ENCODE measurements around the gene PSMD5.
"Not testable (repeated sequence)": the region's sequence is repeated elsewhere in the genome, so short reads cannot be mapped to it uniquely, and the experiment has no call there.

The PSMD5 gene

DNA sequence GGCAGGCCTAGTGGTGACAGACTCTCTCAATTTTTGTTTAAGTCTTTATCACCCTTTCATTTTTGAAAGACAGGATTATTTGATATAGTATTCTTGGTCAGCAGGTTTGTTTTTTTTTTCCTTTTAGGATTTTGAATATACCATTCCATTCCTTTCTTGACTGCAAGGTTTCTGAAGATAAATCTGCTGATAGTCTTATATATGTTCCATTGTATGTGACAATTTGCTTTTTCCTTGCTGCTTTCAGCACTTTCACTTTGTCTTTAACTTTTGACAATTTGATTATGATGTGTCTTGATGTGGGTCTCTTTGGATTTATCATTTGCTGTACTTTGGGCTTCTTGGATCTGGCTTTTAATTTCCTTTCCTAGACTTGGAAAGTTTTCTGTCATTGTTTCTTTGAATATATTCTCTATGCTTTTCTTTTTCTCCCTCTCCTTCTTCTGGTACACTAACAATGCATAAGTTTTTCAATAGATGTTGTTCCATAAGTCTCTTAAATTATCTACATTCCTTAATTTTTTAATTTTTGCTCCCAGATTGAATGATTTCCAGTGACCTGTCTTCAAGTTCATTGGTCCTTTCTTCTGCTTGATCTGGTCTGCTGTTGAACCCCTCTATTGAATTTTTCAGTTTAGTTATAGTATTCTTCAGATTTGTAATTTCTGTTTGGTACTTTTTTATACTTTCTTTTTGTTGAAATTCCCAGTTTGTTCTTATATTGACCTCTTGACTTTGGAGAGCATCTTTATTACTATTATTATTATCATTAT, 34.9 kb downstream of the PSMD5 start:
- no peak for DNase-seq (ENCODE audit: low spot score)

DNA sequence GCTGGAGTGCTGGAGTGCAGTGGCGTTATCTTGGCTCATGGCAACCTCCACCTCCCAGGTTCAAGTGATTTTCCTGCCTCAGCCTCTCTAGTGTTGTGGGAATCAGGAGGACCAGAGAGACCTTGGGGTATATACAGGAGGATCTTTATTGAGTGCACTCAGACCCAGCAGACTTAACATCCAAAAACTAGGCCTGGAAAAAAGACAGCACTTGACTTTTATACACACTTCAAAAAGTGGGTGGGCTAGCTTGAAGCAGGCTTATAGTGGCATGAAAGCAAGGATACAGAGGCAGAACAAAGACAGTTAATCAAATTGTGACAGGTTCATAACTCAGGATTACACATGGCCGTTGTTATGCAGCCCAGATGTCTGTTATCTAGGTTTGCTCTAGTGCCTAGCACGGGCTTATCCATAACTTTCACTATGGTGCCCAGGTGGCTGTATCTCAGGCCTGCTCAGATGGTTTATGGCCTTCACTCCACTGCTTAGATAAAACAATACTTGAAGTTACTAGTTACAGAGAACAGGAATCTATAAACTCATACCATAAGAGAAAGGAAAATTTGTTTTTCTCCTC, 37.8 kb downstream of the PSMD5 start:
- DNase-seq (ENCODE audit: low spot score), result not testable (repeated sequence)

DNA sequence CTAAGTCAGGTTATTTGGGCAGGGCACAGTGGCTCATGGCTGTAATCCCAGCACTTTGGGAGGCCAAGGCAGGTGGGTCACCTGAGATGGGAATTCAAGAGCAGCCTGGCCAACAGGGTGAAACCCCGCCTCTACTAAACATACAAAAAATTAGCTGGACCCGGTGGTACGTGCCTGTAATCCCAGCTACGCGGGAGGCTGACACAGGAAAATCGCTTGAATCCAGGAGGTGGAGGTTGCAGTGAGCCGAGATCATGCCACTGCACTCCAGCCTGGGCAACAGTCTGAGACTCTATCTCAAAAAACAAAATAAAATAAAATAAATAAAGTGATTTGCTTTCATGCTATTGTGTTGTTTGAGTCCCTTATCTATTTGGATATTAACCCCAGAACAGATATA, 41.3 kb downstream of the PSMD5 start:
- DNase-seq (ENCODE audit: low spot score), result no peak

DNA sequence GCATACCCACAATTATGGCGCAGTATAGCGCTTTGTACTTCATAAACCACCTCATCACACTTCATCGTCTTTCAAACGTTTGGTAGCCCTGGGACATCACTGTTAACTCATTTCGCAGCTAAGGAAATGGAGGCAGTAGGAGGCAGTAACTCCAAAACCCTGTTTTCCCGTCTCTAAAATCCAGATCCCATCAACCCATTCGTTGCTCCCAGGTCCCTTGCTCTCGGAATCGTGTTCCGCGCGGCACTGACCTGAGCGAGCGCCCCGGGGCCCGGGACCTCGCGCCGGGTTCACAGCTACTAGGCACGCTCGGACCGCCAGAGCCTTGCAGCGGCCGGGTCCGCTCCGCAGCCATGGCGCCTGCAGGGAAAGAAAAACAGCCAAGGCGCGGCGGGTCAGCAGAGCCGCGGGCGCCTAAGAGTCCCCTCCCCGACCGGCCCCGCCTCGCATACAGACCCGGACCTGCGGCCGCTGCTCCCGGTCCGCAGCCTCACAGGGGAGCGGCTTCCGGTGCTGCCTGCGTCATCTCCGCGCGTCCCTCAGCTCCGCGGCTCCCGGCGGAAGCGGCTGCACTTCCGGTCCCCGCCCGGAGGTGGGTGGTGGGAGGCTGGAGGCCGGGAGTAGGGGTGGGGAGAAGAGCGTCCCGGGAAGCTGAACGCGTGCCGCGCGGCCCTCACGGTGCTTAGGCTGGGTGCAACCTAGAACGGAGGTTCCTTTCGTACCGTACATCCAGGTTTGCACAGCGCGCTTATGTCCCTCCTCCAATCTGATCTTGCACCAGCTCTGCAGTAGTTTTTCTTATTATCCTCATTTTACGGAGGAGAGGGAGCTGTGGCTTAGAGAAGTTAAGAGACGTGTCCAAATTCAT, 49.6 kb downstream of the PSMD5 start, which contains the start of gene FBXW2:
Gene FBXW2 (minus strand): TSS at position 519 of the 868 bp plus-strand sequence. CDS start 5,158 bp downstream, outside the sequence.
- peak; percentile 81 for DNase-seq (ENCODE audit: low spot score)

DNA sequence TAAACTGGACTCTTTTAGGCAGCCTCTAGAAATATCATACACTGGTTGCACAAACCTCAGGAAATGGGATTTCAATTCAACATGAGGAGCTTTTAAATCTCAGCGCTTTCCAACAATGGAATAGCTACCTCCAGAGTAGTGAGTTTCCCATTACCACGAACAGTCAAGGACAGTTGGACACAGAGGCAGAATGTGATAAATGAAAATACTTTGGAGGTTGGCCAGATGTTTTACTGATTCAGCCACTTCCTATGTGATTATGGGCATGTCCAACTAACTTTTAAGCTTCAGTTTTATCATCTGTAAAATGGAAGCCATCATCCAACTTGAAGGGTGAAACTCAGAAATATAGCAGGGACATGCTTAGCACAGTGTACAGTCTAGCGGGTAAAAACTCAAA, 51.6 kb downstream of the PSMD5 start:
- no peak for DNase-seq (ENCODE audit: low spot score)

DNA sequence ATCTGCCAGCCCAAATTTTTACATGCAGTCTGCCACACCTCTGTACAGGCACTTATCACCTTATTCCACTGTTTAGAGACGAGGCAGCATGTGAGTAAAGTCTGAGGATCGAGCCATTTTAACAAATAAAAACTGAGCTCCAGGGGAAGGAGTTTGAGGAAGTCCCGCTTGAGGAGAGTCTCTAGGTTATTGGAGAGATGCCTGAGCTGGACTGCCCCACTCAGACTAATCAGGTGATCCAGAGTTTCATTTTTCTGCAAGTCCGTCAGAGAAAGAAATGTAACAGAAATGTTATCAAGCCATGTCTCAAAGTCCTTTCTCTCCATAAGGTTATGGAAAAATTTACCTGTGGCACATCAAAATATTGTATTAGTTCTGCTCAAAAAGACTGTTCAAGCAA, 54.8 kb downstream of the PSMD5 start:
- DNase-seq (ENCODE audit: low spot score), result no peak

DNA sequence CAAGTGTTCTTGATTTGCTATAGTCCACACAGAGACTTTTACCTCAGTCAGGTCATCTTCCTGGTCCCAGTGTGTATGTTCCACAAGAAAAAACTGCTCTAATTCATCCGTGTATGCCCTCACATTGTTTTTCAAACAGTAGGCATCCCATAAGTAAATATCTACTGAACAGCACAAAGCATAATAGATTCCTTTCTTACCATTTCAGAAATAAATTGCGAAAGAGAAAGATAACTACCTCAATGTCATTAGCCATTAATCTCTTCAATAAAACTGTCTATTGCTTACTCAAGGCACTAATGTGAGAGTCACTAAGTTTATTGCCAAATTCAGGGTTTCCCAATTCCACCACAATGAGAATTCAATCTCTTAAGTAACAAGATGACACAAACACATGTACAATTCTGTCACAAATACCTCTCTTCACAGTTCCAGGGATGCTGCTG, 59.1 kb downstream of the PSMD5 start:
- DNase-seq (ENCODE audit: low spot score), result no peak

DNA sequence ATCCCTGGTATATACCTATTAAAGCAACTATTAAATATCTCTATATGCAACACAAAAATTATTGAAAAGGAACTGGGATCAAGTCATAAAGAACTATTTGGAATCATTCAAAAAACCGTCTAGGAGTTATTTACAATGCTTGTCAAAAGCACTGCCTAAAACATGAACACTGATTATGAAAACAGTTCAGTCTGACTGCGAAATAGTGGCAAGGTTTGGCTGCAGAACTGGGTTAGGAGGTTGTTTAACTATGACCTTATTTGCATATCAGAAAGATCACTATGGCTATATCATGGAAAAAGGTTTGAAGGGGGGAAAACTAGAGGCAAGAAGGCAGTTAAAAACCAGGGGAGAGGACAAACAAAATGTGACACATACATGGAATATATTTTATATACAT, 61.5 kb downstream of the PSMD5 start:
- DNase-seq (ENCODE audit: low spot score), result no peak

DNA sequence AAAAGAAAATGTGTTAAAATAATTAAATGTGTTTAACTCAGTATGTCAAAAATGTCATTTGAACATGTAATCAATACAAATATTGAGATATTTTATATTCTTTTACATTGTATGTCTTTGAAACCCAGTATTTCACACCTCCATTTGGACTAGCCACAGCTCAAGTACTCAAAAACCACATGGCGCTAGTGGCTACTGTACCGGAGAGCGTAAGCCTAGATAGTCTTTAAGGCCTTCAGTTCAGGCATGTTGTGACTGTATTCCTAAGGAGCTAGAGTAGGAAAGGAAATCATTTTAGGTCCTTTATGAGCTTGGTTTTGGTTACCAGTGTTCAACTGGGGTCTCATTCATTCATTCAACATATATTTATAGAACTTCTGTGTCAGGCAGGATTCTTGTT, 62.4 kb downstream of the PSMD5 start:
- no peak for DNase-seq (ENCODE audit: low spot score)

DNA sequence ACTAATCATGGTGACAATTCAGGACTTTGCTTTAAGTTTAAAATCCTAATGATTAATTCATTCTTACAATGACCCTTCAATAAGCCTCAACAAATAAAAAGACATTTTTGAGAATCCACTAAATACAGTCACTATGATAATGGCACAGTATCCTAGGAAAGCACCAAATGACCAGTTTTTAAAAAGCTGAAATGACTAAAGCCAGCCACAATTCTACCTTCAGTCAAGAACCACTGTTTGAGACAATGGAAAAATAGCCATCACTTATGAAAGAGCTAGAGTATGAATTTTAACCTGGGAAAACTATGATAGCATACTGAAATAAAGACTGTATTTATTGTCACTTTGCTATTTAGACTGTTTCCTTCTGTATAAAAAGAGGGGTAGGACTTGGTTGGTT, 63.5 kb downstream of the PSMD5 start:
- no peak for DNase-seq (ENCODE audit: low spot score)

DNA sequence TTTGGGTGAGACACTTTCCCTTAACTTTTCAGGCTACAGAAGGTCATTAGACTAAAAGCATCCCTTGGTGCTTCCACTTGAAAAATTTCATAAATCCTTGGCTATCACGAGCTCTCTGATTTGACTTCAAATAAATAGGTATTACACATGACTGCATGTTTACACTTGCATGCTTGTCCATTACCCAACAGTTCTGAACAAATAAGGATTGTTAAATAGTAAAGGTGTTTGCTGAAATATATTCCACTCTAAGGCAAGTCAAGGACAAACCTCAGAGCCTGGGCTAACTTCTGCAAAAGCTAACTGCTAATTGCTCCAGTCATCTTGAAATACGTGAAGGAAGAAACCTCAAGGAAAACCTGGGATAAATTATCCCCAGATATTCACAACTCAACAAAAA, 64.0 kb downstream of the PSMD5 start:
- no peak for DNase-seq (ENCODE audit: low spot score)

DNA sequence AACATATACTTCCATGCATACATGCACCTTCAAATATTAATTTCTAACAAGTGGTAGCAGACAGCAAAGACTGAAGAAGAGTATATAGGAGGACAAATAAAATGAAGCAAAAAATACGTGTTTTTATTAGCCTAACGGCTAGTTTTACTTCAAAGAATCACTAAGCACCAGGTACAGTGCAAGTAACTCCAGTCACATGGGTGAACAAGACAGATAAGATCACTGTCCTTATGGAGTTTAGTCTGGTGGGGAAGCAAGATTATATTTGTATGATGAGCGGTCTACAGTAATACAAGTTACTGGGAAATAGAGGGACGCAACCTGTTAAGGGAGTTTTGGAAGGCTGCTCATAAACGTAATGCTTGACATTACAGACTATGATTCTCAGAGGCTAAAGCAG, 65.5 kb downstream of the PSMD5 start:
- no peak for DNase-seq (ENCODE audit: low spot score)

DNA sequence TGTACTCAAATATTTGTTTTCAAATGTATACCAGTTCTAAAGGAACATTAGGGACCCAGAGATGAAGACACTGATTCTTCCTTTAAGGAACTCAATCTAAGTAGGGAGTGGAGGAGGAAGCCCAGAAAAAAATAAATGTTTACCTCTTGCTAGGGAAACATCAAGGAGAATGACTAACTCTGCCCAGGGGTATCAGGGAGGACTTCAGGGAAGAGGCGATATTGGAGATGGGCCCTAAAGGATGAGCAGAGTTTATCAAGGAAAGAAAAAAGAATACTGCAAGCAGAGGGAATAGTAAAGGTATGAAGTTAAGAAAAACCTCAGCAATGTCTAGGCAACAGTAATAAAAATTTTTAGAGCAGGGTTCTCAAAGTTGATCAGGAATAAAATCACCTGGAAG, 65.9 kb downstream of the PSMD5 start:
- no peak for DNase-seq (ENCODE audit: low spot score)

DNA sequence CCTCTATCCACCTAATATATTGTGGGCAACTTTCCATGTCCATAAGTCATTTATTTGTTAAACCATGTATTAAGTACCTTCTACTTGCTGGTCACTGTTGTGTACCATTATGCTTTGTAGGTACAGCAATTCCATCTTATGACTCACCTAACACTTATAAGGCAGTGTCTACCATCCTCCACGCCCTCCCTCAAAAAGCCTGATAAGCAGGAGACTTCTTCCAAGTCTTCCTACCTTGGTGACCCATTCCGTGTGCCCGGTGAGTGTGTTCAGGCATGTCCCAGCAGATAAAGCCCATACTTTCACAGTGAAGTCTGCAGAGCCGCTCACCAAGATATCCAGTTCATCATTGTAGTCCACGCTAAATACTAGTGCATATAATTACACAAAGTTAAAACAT, 66.9 kb downstream of the PSMD5 start:
- no peak for DNase-seq (ENCODE audit: low spot score)

DNA sequence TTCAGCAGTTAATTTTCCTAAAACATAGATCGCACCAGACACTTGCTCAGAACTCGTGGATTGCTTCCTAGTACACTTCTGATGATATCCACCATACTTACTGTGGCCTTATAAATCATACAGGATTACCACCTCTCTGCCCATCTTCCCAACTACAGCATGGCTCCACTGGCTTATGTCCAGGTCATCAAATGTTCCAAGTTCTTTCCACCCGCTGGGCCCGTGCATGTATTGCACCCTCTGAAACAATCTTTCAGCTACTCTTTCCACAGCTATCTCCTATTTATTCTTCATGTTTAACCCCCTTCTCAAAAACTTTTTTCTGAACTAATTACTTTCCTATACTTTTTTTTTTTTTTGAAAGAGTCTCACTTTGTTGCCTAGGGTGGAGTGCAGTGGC, 68.0 kb downstream of the PSMD5 start:
- DNase-seq (ENCODE audit: low spot score), result no peak

DNA sequence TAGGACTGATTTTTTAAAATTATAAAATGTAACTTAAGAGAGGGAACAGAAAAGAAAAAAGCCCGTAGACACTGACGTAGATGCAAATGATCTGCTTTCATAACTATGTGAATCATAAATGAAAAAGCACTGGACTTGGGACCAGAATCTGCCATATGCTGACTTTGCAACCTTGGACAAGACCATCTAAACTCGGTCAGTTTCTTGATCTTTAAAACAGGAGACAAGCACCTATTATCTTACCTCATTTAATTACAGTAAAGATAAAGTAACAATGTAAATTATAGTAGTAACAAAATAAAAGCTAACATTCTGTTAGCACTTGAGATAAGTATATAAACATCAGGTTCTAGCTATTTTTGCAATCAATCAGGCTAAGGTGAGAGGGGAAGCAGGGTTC, 69.5 kb downstream of the PSMD5 start:
- DNase-seq (ENCODE audit: low spot score), result no peak

DNA sequence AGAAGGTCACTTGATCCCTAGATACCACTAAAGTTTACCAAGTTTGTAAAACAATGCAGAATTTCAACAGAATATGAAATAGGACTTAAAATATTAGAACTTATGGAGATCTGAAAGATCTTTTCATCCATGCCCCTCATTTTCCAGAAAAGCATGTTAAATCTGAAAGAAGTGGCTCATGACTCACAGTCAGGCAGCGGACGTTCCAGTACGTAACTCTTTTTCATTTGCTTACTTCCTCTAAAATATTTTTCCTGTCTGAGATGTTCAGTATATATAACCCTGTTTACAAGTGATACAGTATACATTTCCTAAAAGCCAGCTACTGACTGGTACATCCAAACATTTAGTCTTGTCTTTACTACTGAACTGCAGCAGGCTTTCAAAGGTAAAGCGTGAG, 71.8 kb downstream of the PSMD5 start:
- no peak for DNase-seq (ENCODE audit: low spot score)

DNA sequence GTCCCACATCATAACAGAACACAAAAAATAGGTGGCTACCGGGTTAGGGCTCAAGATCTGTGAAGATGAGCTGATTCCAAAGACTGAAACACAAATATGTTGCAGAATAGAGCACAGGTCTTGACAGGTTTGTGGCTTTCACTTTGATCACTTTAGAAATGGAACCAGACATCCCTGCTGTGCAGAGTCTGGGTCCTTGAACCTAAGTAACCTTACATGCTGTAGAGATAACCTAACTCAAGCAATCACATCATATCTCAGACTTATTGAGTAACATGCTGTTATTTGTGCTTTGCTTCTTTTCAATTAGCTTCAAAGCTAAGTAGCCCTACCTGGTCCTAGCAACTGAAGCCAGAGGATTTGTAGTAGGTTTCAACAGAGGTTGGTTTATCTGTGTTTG, 73.8 kb downstream of the PSMD5 start:
- no peak for DNase-seq (ENCODE audit: low spot score)

DNA sequence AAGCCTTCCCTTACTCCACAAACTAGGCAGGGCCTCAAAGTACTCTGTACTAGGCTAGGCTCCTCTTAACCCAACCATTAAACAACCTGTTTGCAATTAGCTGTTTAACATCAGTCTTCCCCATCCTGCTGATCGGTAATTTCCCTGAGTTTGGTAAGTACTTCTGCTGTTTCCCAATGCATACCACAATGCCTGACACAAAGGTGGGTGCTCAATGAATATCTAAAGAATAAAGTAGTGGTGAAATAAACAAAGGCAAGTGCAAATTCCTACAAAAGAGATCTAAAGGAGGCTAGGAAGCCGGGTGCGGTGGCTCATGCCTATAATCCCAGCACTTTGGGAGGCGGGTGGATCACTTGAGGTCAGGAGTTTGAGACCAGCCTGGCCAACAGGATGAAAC, 74.5 kb downstream of the PSMD5 start:
- DNase-seq (ENCODE audit: low spot score), result no peak

DNA sequence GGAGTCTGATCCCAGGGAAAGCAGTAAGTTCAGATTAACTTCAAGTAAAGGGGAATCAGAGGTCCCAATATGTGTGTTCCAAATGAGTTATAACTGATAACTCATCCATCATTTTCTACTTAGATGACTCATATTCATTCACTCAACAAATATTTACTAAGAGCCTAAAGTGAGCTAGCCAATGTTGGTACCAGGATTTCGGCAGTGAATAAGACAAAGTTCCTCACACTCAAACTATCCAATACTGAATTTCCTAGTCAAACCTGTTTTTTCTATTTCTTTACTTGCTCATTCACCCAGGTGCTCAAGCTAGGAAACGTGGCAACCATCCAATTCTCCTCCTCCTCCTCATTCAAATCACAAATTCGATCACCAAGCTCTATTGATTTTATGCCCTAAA, 75.3 kb downstream of the PSMD5 start:
- no peak for DNase-seq (ENCODE audit: low spot score)

Measured in CD4-positive, alpha-beta T cell treated with Interleukin-6 at 100 ng/mL for 8 hours (primary cell).